ENCODE measurements around the gene LDHB.

DNA sequence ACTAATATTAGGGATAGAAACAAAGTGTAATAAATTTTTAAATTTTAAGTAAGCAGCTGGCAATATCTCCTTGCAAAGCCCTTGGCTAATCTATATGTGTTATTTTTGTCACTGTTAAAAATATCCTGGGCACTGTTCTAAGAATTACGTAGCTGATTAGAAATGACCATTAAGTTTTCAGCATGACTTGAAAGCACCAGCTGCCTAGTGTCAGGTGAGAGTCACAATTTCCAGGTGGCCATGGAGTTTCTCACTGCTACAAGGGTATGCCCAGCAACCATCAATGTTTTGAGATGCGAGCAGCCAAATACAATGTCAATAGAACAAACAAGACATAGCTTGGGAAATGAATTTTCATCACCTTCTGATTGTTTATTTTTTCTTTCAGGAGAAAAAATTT is 29.7 kb downstream of the LDHB start:
- TF ChIP-seq, protein P1, sequence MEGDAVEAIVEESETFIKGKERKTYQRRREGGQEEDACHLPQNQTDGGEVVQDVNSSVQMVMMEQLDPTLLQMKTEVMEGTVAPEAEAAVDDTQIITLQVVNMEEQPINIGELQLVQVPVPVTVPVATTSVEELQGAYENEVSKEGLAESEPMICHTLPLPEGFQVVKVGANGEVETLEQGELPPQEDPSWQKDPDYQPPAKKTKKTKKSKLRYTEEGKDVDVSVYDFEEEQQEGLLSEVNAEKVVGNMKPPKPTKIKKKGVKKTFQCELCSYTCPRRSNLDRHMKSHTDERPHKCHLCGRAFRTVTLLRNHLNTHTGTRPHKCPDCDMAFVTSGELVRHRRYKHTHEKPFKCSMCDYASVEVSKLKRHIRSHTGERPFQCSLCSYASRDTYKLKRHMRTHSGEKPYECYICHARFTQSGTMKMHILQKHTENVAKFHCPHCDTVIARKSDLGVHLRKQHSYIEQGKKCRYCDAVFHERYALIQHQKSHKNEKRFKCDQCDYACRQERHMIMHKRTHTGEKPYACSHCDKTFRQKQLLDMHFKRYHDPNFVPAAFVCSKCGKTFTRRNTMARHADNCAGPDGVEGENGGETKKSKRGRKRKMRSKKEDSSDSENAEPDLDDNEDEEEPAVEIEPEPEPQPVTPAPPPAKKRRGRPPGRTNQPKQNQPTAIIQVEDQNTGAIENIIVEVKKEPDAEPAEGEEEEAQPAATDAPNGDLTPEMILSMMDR (IDR thresholded peaks at IDR 0.05; ENCODE audit: borderline replicate concordance, extremely low read depth, low read length, poor library complexity, severe bottlenecking): no peak
- no peak for TF ChIP-seq EZH2 (IDR thresholded peaks at IDR 0.05; ENCODE audit: borderline replicate concordance, low read depth, low read length, severe bottlenecking)

Data from DND-41 (cell line).